Stimulated activated CD8-positive, alpha-beta memory T cell treated with anti-CD3 and anti-CD28 coated beads, Interleukin-2, amount 100 ng/mL, for 1 hour (primary cell): ENCODE data around the gene F2.
"Not testable (repeated sequence)": the region's sequence is repeated elsewhere in the genome, so short reads cannot be mapped to it uniquely, and the experiment has no call there.

Experiments used
- DNase-seq, 2 donors: peaks; one replicate each; pipeline ENCODE4 v3.0.0-alpha.2; 2020; ENCODE audit warnings: low read depth in 2 of 2

F2 gene

GRCh38 chr11:46719048-46719542 lies at the start of gene F2:
F2 (plus strand) TSS chr11:46719213; CDS start chr11:46719236, 23 bp downstream.
- no peak for DNase-seq

- no peak for DNase-seq
These were observed 49.3 kb upstream of the F2 start for GRCh38 chr11:46669711-46670139.

- DNase-seq: not testable (repeated sequence)
These were observed 48.5 kb upstream of the F2 start for GRCh38 chr11:46670521-46670920.

GRCh38 chr11:46671958-46672315 lies 47.1 kb upstream of the F2 start:
- no peak for DNase-seq

- DNase-seq: no peak
These were observed 46.6 kb upstream of the F2 start for GRCh38 chr11:46672381-46672839.

- no peak for DNase-seq
These were observed 45.1 kb upstream of the F2 start for GRCh38 chr11:46673713-46674462.

- no peak for DNase-seq
These were observed 44.3 kb upstream of the F2 start for GRCh38 chr11:46674463-46675287.

- no peak for DNase-seq
These were observed 43.6 kb upstream of the F2 start for GRCh38 chr11:46675288-46675851.

DNA sequence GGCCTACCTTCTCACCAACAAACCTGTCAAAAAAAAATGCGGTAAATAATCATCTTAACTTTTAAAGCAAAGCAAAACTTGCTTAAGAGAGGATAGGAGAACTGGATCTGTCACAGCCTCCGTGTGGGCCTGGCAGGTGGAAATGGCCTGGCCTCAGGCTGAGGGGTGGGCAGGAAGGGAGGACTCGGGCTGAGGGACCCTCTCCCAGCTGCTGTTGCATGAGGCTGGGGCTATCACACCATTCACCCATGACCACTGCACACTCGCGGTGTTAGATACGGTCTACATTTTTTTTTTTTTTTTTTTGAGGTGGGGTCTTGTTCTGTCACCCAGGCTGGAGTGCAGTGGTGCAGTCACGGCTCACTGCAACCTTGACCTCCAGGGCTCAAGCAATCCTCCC lies 43.1 kb upstream of the F2 start:
- no peak for DNase-seq

- DNase-seq: no peak
These were observed 42.4 kb upstream of the F2 start for GRCh38 chr11:46676436-46677158.

- DNase-seq: no peak
These were observed 41.8 kb upstream of the F2 start for GRCh38 chr11:46677169-46677568.

- DNase-seq: no peak
These were observed 40.8 kb upstream of the F2 start for GRCh38 chr11:46677991-46678740.

DNA sequence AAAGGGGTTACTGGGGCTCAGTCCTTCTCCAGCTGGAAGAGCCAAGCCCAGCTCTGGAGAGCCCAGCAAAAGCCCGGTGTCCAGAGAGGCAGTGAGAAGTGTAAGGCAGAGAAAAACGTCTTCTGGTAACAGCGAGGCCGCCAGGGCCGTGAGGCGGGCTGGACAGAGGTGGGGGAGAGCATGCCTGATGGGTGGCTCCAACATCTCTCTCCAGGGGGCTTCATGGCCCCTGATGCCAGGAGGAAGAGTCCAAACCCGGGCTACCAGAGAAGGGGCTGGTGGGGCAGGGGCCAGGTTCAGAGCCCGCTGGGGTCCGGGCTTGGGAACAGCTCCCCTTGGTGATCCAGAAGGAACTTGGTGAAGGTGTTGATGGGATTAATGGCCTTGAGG lies 40.3 kb upstream of the F2 start:
- no peak for DNase-seq

GRCh38 chr11:46679241-46680163 lies 39.5 kb upstream of the F2 start:
- DNase-seq: no peak

DNA sequence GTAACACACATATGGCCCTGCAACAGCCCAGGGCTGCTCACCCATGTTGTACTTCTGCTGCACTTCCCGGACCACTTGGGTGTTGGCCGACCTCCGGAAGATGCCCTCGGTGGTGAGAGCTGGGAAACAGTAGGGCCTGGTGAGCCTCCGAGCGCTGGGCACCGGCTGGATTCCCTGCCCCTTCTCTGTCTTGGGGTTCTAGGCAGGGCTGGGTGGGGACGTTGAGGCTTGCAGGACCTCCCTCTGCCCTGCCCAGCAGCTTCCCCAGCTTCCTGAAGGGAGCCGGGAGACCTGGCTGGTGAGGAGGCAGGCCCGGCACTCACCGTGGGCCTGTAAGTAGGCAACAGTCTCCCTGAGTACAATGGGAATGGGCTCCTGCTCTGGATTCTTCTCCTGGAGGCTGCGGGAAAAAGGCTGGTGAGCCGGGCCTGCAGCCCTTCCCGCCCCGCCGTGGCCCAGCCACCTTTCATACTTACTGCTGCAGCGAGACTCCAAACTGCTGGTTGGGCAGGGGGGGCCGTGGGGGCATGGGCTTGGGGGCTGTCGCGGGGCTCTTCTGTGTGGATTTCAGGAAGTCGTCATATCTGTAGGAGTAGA lies 38.8 kb upstream of the F2 start:
- no peak for DNase-seq

DNA sequence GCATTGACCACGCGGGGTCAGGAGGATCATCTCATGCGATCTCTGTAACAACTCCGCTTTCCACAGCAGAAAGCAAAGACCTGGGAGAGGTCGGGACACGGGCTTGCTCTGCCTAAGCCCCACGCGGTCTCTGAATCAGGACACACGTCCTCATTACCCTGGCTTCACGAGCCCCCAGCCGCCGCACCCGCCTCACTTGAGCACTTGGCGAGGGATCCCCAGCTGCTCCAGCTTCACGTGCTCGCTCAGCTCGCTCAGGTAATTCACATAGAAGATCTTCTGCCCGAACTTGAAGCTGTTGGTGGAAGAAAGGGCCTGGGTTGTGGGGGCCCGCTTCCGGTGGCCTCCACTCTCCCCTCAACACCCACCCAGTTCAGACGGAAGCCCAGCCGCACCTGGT lies 38.2 kb upstream of the F2 start:
- no peak for DNase-seq

- DNase-seq: no peak
These were observed 37.2 kb upstream of the F2 start for GRCh38 chr11:46681814-46682213.

- no peak for DNase-seq
These were observed 36.0 kb upstream of the F2 start for GRCh38 chr11:46682773-46683752.
